Caco-2 (cell line): ENCODE results near the gene EID2B. TPM values are rescaled to one million over a fixed set of nuclear protein-coding genes. Genes with fewer than 3 reads are reported as not detected.

Experiments
- BruUV-seq: library from RNA; stranded (reverse); fragments of 400-500 nt; replicated peaks from 2 replicates; lab custom pipeline; 2021; lab: Mats Ljungman, UMichigan
- CTCF ChIA-PET: fragments of 300-600 bp; sonication (Branson Sonifier 250); formaldehyde crosslinking; loops from one replicate; lab custom pipeline; 2022; ENCODE audit warnings: antibody characterized with exemption; lab: Charles Lee
- POLR2A ChIA-PET: fragments of 300-600 bp; sonication (Branson Sonifier 250); formaldehyde crosslinking; loops from one replicate; lab custom pipeline; 2022; ENCODE audit warnings: antibody characterized with exemption; lab: Charles Lee
- DNase-seq, 2 experiments: peaks; one replicate each; pipeline versions ENCODE4 v3.0.0 to v3.0.0-alpha.2; 2020 to 2022
- H3K27me3 ChIP-seq: replicated peaks from 2 replicates; pipeline ENCODE4 v1.6.0; 2011; ENCODE audit warnings: low read length; ENCODE audit not compliant: control insufficient read depth, insufficient read depth
- H3K36me3 ChIP-seq: 2 replicates; pipeline ENCODE4 v1.5.1; 2011; ENCODE audit warnings: low read length; ENCODE audit not compliant: control insufficient read depth, insufficient read depth
- H3K4me1 ChIP-seq: fragments of 250-450 bp; sonication (Bioruptor Pico); 2 replicates; pipeline ENCODE4 v1.5.1; 2020; ENCODE audit warnings: mild to moderate bottlenecking
- H3K4me3 ChIP-seq: 2 replicates; pipeline ENCODE4 v1.5.1; 2011; ENCODE audit warnings: low read depth, mild to moderate bottlenecking, control low read depth, low read length
- H3K9me3 ChIP-seq: fragments of 250-450 bp; sonication (Bioruptor Pico); 2 replicates; pipeline ENCODE4 v1.5.1; 2020; ENCODE audit warnings: mild to moderate bottlenecking, moderate library complexity
- H3K27ac Mint-ChIP-seq: one replicate; pipeline ENCODE4 v1.8.0; 2022; ENCODE audit warnings: mixed read lengths; ENCODE audit not compliant: unreplicated experiment
- H3K27me3 Mint-ChIP-seq: one replicate; pipeline ENCODE4 v1.8.0; 2022; ENCODE audit warnings: mixed read lengths; ENCODE audit not compliant: insufficient read depth, unreplicated experiment
- H3K36me3 Mint-ChIP-seq: one replicate; pipeline ENCODE4 v1.8.0; 2022; ENCODE audit warnings: mild to moderate bottlenecking, mixed read lengths; ENCODE audit not compliant: insufficient read depth, unreplicated experiment
- H3K4me1 Mint-ChIP-seq: one replicate; pipeline ENCODE4 v1.8.0; 2022; ENCODE audit warnings: low read depth, mixed read lengths; ENCODE audit not compliant: unreplicated experiment
- H3K4me3 Mint-ChIP-seq: one replicate; pipeline ENCODE4 v1.8.0; 2022; ENCODE audit warnings: mild to moderate bottlenecking, moderate library complexity, mixed read lengths; ENCODE audit not compliant: unreplicated experiment
- H3K9me3 Mint-ChIP-seq: one replicate; pipeline ENCODE4 v1.8.0; 2022; ENCODE audit warnings: mixed read lengths; ENCODE audit not compliant: unreplicated experiment
- CTCF ChIP-seq, 2 experiments: fragments of 200-600 bp in 1 of 2; IDR thresholded peaks; 1 replicate in 1 of 2; 2 replicates in 1 of 2; pipeline versions ENCODE4 v1.5.1 to v1.8.0; 2011 to 2022; ENCODE audit warnings: antibody characterized with exemption in 1 of 2, control low read depth in 1 of 2, inconsistent platforms in 1 of 2, low read depth in 1 of 2, low read length in 1 of 2, mild to moderate bottlenecking in 1 of 2, moderate library complexity in 1 of 2; ENCODE audit not compliant: insufficient read depth in 1 of 2, severe bottlenecking in 1 of 2, unreplicated experiment in 1 of 2
- intact Hi-C: fragments of 100-400 bp; cut with micrococcal nuclease; formaldehyde crosslinking; loops from one replicate; pipeline ENCODE4 v1.10.0; 2022; ENCODE audit not compliant: unreplicated experiment
- total RNA-seq: library from RNA; stranded (reverse); gene quantifications from 2 replicates; pipeline ENCODE4 v1.2.3, GENCODE V29; 2022

The EID2B gene
- total RNA-seq, 1 experiment from 2014 or later: 2.1 TPM

DNA sequence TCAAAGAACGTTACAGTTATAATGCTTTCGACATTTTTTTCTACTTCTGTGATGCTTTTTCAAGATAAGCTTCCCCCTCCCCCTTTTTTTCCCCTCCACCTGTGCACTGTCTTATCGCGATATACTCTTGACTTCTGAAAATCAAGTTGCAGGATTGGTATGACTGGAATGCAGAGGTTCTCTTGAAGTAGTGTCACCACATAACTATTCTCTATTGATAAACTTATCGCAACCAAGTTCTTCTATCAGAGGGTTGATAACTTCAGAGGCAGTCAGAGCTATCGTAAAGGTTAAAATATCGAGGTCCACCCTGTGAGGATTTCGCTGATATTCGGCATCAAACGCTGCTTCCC, 6.5 kb upstream of the EID2B start:
- ChIA-PET CTCF (interaction anchor here (1.0 to 2.3 kb wide), 3 partner anchors 41 to 103 kb away, joined by 3 to 10 read pairs (median 8); partner anchors contain the start of gene RPS16), POLR2A (interaction anchor here (0.6 to 1.9 kb wide), 2 partner anchors 103 to 887 kb away, joined by 4 to 11 read pairs; partner anchors contain the start of gene RPS16)
- DNase-seq: peak in 1 of 2 experiments; percentile 28
- peaks cover 18% of the 10 kb centered on the region for H3K36me3 Mint-ChIP-seq
- Histone ChIP-seq H3K4me3 (peak overlapping the region; percentile 82), H3K9me3 (no peaks in the 10 kb centered on the region), H3K36me3 (no peaks in the 10 kb centered on the region), H3K4me1 (peaks cover 8% of the 10 kb centered on the region; the same call in 1 of the 2 replicates), H3K27me3 (no peaks in the 10 kb centered on the region)
- BruUV-seq: no TSS peak
- peaks cover 15% of the 10 kb centered on the region for H3K4me1 Mint-ChIP-seq
- H3K4me3 Mint-ChIP-seq: peak overlapping the region; percentile 90
- peaks cover 4% of the 10 kb centered on the region for H3K27me3 Mint-ChIP-seq
- TF ChIP-seq CTCF (IDR thresholded peaks at IDR 0.05; ENCODE audit: insufficient read depth in 1 of 2, low read depth in 1 of 2, low read length in 1 of 2, severe bottlenecking in 1 of 2, unreplicated experiment in 1 of 2): no peak
- intact Hi-C loops: no loop called here
- no peaks in the 10 kb centered on the region for H3K9me3 Mint-ChIP-seq
- peak overlapping the region; percentile 34 for H3K27ac Mint-ChIP-seq

- Mint-ChIP-seq H3K36me3 (peaks cover 13% of the 10 kb centered on the region), H3K27me3 (no peaks in the 10 kb centered on the region), H3K27ac (no peak overlapping the region), H3K9me3 (no peaks in the 10 kb centered on the region), H3K4me1 (peaks cover 10% of the 10 kb centered on the region), H3K4me3 (no peak overlapping the region)
- H3K4me3 ChIP-seq: no peak overlapping the region
- DNase-seq: peak in 1 of 2 experiments; percentile 10
- CTCF ChIA-PET: interaction anchor here (0.5 to 1.6 kb wide), 6 partner anchors 31 to 93 kb away, joined by 3 to 21 read pairs (median 6); partner anchors contain the start of gene DLL3
- intact Hi-C loops: no loop called here
- POLR2A ChIA-PET: interaction anchor here (0.6 kb wide), 1 partner anchor 98 kb away, joined by 3 read pairs; the partner anchor contains the start of gene RPS16
- no peaks in the 10 kb centered on the region for H3K9me3 ChIP-seq
- TF ChIP-seq CTCF (IDR thresholded peaks at IDR 0.05; ENCODE audit: insufficient read depth in 1 of 2, low read depth in 1 of 2, low read length in 1 of 2, severe bottlenecking in 1 of 2, unreplicated experiment in 1 of 2): no peak
- peaks cover 6% of the 10 kb centered on the region; the same call in 1 of the 2 replicates for H3K4me1 ChIP-seq
- no peaks in the 10 kb centered on the region for H3K27me3 ChIP-seq
- no TSS peak for BruUV-seq
- H3K36me3 ChIP-seq: no peaks in the 10 kb centered on the region
Measured at GRCh38 chr19:39533791-39534190, 1.1 kb upstream of the EID2B start.

DNA sequence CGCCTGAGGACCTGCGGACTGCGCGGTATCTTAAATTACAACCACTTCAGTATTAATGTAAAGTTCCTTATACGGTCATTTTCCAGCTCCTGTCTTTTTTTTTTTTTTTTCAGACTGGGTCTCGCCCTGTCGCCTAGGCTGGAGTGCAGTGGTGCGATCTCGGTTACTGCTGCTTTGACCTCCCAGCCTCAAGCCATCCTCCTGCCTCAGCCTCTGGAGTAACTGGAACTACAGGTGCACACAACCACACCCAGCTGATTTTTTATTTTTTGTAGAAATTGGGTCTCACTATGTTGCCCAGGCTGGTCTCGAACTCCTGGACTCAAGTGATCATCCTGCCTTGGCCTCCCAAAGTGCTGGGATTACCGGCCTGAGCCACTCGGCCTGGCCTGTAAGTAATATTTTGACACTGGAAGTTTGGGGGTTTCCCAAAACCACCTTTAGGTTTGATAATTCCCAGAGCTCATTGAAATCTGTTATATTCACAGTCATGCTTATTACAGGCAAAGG, 406 bp upstream of the EID2B start:
- Mint-ChIP-seq H3K4me1 (peaks cover 2% of the 10 kb centered on the region), H3K36me3 (peaks cover 10% of the 10 kb centered on the region), H3K27ac (no peak overlapping the region), H3K27me3 (no peaks in the 10 kb centered on the region), H3K4me3 (peak overlapping the region; percentile 77), H3K9me3 (no peaks in the 10 kb centered on the region)
- BruUV-seq: no TSS peak
- H3K9me3 ChIP-seq: no peaks in the 10 kb centered on the region
- ChIA-PET CTCF (interaction anchor here (0.7 to 1.5 kb wide), 6 partner anchors 16 to 93 kb away, joined by 3 to 17 read pairs (median 6); no protein-coding TSS in a partner anchor), POLR2A (interaction anchor here (0.6 kb wide), 1 partner anchor 97 kb away, joined by 3 read pairs; the partner anchor contains the start of gene RPS16)
- intact Hi-C loops: no loop called here
- H3K36me3 ChIP-seq: no peaks in the 10 kb centered on the region
- no peak for DNase-seq
- H3K4me1 ChIP-seq: no peaks in the 10 kb centered on the region
- TF ChIP-seq CTCF (IDR thresholded peaks at IDR 0.05; ENCODE audit: insufficient read depth in 1 of 2, low read depth in 1 of 2, low read length in 1 of 2, severe bottlenecking in 1 of 2, unreplicated experiment in 1 of 2): no peak
- H3K4me3 ChIP-seq: no peak overlapping the region
- H3K27me3 ChIP-seq: no peaks in the 10 kb centered on the region
